Neural cell (in vitro differentiated cells): ENCODE results near the gene RBFOX2.

Experiments
- CTCF ChIP-seq: fragments of 450-650 bp; IDR thresholded peaks from 2 replicates; pipeline ENCODE4 v1.5.1; 2014; ENCODE audit warnings: antibody characterized with exemption, mild to moderate bottlenecking, moderate library complexity; ENCODE audit not compliant: poor library complexity, severe bottlenecking
- EP300 ChIP-seq: fragments of 450-650 bp; conservative IDR thresholded peaks from 2 replicates; pipeline ENCODE4 v1.6.1; 2014; ENCODE audit warnings: antibody characterized with exemption, mild to moderate bottlenecking, moderate library complexity; ENCODE audit not compliant: poor library complexity, severe bottlenecking
- EZH2 ChIP-seq: fragments of 200-600, 300-800 bp; shearing (Covaris generic), sonication (generic); IDR thresholded peaks from 2 replicates; pipeline ENCODE4 v1.6.1; 2014; ENCODE audit warnings: antibody characterized with exemption, low read length, borderline replicate concordance, mild to moderate bottlenecking; ENCODE audit not compliant: insufficient read depth, poor library complexity, severe bottlenecking
- MXI1 ChIP-seq: fragments of 450-650 bp; conservative IDR thresholded peaks from 2 replicates; pipeline ENCODE4 v1.6.1; 2014; ENCODE audit warnings: antibody characterized with exemption, mild to moderate bottlenecking; ENCODE audit not compliant: poor library complexity, severe bottlenecking
- POLR2AphosphoS5 ChIP-seq: IDR thresholded peaks from 2 replicates; pipeline ENCODE4 v1.6.1; 2012
- RAD21 ChIP-seq: fragments of 450-650 bp; conservative IDR thresholded peaks from 2 replicates; pipeline ENCODE4 v1.6.1; 2014; ENCODE audit warnings: antibody characterized with exemption, mild to moderate bottlenecking, moderate library complexity
- REST ChIP-seq: IDR thresholded peaks from 2 replicates; pipeline ENCODE4 v1.6.1; 2012; ENCODE audit warnings: borderline replicate concordance
- SMC3 ChIP-seq: fragments of 450-650 bp; conservative IDR thresholded peaks from 2 replicates; pipeline ENCODE4 v1.6.1; 2014; ENCODE audit warnings: antibody characterized with exemption, mild to moderate bottlenecking, moderate library complexity; ENCODE audit not compliant: poor library complexity
- TAF1 ChIP-seq: IDR thresholded peaks from 2 replicates; pipeline ENCODE4 v1.6.1; 2012; ENCODE audit warnings: low read depth

GRCh38 chr22:35993048-35993714, 35.4 kb downstream of the RBFOX2 start:
- TF ChIP-seq EZH2 (no peak), CTCF (no peak), RAD21 (no peak), REST (no peak), SMC3 (no peak), TAF1 (no peak), POLR2AphosphoS5 (no peak), MXI1 (no peak), EP300 (no peak)
